GM12801 (cell line): ENCODE data around the gene PRRT1B.

ENCODE experiments used
- CTCF ChIP-seq: IDR thresholded peaks from one replicate; pipeline ENCODE4 v1.5.1; 2011; ENCODE audit warnings: control low read depth; ENCODE audit not compliant: insufficient read length; ENCODE audit errors: extremely low read depth

PRRT1B gene

DNA sequence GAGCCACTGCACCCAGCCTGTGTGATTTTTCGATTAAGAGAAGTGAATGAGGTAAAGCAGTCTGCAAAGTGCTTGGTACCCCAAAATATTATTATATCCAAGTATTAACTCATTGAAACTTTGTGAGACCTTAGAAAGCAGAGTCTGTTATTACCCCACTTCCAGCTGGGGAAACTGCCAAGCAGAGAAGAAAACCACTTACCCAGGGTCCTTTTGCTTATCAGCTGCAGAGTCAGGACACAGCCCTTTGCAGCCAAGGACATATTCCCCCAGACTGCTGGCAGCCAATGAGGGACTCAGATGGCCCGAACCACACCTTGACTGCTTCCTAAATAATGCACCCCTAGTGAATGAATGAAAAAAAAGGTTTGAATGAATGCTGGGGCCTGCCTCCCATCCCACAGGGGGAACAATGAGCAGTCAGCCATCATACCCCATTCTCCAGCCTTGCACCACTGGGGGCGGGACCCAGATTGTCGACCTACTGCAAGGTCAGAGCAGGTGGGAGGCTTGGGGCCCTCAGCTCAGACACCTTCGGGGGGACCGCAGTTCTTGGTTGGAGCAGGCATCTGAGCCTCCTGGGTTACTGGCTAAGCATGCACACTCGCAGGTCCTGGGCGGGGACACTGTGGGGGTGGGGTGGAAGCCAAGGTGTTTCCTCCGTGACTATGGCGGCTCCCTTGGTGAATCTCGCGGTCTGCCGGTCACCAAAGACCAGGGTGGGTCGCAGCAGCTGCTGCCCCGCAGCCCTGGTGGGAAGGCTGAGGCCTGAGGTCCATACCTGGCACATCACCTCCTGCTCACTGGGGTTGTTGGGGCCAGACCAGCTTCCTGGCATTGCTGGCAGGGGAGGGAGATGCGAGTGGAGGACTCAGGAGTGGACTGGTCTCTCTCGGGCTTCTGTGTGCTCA, 29.7 kb downstream of the PRRT1B start:
- TF ChIP-seq CTCF, result no peak

GRCh38 chr9:131575946-131576853, 30.9 kb downstream of the PRRT1B start:
- TF ChIP-seq CTCF, result no peak

DNA sequence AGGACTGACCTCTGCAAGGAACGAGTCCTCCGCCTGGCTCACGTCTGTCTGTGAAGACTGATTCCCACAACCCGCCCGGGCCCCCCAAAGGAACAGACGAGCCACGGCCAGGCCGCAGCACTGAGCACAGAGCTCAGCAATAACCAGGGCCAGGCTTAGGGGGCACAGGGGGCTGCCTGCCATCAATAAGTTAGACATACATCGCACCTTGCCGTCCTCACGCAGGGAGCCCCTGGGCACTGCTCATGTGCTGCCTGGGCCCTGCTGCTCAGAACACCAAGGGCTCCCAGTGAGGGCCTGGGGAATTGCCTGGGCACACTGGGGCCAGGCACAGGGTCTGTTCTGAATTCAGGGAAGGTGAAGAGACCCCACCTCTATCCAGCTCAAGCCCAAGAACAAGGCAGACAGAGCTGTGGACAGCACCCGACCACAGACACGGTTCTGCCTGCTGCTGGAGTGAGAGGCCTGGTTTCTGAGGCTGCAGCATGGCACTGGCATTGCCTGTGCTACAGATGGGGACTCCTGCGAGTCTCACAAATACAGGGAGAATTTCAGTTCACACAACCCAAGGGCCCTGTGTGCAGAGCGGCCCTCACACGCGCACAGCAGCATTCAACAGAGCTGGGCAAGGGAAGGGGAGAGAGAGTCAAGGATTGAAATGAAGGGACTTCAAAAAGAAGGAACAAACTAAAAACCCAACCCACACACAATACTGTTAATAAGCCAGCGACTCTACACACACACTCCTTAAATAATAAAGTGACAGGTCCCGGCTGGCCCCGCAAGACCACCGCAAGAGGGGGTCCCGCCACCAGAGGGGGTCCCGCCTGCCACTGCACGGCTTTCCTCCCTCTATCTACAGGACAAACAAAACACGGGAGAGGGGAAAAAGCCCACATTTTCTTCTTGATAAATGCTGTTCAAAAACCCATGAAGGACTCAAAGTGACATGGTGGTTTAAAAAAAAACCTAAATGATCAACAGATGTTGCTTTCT, 32.0 kb downstream of the PRRT1B start:
- no peak for TF ChIP-seq CTCF

DNA sequence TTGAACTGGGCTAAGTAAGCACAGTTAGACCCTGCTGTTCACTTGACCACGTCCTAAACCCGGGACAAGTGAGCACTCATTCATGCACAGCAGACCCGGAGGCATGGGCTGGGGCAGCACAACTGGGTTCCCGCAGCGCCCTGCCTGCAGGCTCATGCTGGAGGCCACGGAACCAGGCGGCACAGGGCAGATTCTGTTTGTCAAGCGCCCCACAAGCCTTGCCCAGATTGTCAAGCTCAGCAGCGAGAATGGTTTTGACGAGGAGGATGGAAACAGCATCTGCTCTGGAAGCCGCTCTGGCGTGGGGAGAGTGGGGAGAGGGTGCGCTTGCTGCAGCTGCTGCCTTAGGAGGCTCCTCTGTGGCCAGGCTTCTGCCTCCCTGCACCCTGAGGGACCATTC, 32.7 kb downstream of the PRRT1B start:
- no peak for TF ChIP-seq CTCF

DNA sequence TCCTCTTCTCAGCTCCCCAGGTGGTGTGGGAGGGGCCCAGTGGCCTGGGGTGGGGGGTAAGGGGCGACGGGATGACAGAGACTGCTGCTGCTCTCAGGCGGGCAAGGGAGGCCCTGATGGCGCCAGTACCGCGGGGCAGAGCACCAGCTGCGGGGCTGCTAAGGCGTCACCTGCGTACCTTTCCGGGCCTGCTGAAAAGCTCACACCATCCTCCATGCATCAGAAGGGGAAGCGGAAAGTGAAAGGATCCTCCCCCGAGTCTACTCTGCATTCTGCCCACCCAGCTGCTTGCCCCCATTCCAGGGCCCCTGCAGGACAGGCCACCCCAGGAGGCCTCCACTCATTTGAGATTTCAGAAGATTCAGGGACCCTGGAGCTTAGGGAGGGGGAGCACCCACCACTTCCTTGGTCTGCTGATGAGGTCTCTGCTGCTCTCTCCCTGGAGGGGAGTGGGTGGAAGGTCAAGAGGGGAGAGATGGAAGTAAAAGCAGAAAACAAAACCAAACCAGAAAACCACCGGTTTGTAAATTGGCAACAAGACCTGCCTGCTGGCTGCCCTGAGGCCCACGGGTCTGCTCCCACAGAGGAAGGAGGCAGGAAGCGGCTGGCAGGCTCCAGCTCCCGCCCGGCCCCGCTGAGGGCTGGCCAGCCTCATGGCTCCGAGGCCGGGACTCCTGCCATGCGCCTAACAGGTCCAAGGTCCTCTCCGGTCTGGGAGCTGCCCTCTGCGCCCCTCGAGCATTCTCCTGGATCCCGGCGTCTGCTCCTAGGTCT, 33.6 kb downstream of the PRRT1B start:
- no peak for TF ChIP-seq CTCF

- TF ChIP-seq CTCF, result no peak
Measured at GRCh38 chr9:131579789-131580211, 34.5 kb downstream of the PRRT1B start.
